Fibroblast of skin of left biceps (primary cell): ENCODE measurements around the gene NUP188.

Source experiments
- DNase-seq, 2 experiments: peaks; one replicate each; pipeline ENCODE4 v3.0.0-alpha.2; 2013; ENCODE audit warnings: low read depth in 2 of 2

NUP188 gene, protein sequence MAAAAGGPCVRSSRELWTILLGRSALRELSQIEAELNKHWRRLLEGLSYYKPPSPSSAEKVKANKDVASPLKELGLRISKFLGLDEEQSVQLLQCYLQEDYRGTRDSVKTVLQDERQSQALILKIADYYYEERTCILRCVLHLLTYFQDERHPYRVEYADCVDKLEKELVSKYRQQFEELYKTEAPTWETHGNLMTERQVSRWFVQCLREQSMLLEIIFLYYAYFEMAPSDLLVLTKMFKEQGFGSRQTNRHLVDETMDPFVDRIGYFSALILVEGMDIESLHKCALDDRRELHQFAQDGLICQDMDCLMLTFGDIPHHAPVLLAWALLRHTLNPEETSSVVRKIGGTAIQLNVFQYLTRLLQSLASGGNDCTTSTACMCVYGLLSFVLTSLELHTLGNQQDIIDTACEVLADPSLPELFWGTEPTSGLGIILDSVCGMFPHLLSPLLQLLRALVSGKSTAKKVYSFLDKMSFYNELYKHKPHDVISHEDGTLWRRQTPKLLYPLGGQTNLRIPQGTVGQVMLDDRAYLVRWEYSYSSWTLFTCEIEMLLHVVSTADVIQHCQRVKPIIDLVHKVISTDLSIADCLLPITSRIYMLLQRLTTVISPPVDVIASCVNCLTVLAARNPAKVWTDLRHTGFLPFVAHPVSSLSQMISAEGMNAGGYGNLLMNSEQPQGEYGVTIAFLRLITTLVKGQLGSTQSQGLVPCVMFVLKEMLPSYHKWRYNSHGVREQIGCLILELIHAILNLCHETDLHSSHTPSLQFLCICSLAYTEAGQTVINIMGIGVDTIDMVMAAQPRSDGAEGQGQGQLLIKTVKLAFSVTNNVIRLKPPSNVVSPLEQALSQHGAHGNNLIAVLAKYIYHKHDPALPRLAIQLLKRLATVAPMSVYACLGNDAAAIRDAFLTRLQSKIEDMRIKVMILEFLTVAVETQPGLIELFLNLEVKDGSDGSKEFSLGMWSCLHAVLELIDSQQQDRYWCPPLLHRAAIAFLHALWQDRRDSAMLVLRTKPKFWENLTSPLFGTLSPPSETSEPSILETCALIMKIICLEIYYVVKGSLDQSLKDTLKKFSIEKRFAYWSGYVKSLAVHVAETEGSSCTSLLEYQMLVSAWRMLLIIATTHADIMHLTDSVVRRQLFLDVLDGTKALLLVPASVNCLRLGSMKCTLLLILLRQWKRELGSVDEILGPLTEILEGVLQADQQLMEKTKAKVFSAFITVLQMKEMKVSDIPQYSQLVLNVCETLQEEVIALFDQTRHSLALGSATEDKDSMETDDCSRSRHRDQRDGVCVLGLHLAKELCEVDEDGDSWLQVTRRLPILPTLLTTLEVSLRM (N-terminal part only)

DNA sequence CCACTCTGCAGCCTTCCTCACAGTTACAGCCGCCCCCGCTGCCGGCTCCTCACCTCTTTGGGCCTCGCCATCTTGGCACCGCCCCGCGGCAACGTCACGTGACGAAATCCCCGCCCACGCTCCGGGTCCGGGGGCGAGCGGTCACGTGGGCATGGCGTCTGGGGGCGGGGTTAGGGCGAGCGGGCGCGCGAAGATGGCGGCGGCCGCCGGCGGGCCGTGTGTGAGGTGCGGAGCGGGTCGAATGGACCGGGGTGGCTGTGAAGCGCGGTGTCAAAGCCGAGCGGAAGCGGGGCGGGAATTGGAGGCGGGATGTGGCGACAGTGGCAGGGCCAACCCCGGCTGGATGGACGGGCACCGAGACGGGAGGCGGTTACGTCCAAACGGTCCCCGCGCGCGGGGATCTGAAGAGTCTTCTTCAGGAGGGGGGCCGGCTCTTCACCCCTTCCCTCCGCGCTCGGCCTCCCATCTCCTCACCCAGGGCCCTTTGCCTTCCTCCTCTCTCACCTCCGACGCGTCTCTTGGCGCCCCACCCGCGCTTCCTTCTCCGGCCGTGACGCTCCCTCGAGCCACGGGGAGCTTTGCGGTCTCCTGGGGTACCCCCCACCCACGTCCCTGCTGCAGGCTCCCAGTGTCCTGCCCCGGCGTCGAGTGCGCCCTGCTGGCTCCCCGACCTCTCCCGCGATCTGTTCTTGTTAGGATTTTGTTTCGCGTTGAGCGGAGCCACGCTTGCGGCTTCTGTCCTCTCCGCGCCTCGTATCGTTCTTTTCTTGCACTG lies at the start of gene NUP188, which contains the start of gene DOLK:
TSS of gene NUP188 (plus strand) at position 173 of the 775 bp plus-strand sequence. CDS start at position 194, 21 bp downstream.
TSS of gene DOLK (minus strand) at position 77 of the 775 bp plus-strand sequence. CDS start 300 bp downstream, outside the sequence.
- peak; percentile 68 to 80 for DNase-seq

DNA sequence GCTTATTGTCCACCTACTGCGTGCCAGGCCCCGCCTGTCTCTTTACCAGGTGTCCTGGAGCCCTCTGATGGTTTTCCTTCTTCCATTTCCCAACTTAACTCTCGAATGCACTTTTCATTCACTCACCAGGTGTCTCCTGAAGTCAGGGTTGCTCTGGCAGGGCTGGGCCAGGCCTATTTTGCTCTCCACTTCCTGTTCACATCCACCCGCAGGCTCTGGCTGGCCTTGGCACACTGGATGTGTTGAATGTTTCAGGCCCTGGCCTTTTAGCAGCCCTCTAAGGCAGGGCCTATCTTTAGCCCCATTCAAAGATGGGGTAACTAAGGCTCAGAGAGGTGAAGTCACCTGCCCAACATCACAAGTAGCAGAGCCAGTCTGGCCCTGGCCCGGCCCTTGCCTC lies 49.1 kb upstream of the NUP188 start:
- no peak for DNase-seq

DNA sequence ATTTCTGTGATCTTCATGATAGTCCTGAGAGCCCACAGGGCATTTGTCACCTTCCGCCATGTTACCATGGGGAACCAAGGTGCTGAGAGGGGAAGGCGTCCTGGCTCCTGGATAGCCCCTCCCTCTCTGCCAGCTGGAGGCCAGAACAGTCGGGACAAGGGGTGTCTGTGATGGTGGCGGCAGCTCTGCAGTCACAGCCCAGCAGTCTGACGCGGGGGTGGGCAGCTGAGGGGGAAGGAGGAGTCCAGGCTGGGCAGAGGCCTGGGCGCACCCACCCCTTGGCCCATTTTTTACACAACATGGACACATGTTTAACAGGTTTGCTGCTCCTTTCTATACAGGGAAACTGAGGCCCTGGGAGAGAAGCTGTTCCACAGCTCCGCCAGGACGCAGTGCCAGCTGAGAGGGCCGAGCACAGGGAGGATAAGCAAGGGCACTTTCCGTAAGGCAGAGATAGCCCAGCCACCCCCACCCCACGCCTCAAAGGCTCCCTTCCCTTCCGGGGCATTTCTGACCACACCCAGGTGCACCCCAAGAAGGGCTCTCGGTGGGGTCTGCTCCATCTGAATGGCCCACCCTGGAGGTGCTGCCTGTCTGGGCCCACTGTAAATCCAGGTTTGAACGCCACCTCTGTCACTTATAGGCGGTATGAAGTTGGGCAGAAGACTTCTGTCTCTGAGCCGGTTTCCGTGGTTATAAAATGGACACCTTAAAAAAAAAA lies 48.5 kb upstream of the NUP188 start:
- DNase-seq, result no peak

DNA sequence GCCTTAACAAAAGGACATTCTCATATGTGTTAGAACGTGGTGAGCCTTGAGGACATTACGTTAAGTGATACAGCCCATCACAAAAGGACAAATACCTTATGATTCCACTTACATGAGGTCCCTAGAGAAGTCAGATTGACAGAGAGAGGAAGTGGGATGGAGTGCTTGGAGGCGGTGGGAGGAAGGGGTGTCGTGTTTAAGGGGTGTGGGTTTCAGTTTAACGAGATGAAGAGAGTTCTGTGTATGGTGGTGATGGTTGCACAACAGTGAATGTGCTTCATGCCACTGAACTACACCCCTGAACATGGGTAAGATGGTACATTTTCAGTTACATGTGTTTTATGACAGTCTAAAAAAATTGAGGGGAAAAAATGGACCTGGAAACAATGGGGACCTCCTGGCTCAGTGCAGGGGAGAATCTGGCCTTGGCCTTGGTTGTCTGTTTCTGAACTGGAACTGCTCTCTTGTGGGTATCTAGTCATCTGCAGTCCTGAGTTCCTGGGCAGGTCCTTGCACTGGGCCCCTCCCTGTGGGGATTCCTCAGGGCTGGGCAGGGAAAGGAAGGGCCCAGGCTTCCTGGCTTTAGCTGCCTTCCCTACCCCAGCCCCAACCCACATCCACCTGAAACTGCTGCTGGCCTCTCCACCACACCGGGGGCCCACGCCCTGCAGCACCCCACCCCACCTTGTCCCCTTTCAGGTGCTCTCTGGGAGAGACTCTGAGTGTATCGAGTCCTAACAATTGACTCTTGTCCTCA lies 47.8 kb upstream of the NUP188 start:
- no peak for DNase-seq

DNA sequence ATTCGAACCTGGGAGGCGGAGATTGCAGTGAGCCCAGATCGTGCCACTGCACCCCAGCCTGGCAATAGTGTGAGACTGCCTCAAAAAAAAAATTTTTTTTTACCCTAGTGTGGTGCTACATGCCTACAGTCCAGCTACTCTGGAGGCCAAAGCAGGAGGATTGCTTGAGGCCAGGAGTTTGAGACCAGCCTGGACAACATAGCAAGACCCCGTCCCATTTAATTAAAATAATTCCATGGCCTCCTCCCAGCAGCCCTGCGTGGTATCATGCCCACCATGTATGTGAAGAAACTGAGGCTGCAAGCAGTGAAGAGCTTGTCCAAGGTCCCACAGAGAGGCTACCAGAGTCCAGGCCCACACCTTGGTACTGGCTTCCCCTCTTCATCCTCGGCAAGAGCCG lies 46.1 kb upstream of the NUP188 start:
- DNase-seq, result no peak

DNA sequence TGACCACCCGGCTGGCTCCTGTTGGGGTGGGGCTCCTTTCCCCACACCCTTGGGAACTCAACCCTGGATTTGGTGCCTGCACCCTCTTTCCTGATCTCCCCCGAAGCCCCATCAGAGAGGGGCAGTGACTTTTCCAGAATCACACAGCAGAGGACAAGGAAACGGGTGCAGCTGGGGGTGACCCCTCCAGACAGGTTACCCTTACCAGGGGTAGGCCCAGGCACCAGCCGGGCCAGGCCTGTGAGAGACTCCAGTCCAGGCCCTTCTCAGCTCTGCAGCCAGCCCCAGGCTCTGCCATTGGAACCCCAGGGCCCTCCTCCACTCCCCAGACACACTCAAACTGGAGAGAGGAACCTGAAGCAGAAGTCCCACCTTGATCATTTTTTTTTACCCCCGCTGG lies 45.7 kb upstream of the NUP188 start:
- DNase-seq, result no peak

DNA sequence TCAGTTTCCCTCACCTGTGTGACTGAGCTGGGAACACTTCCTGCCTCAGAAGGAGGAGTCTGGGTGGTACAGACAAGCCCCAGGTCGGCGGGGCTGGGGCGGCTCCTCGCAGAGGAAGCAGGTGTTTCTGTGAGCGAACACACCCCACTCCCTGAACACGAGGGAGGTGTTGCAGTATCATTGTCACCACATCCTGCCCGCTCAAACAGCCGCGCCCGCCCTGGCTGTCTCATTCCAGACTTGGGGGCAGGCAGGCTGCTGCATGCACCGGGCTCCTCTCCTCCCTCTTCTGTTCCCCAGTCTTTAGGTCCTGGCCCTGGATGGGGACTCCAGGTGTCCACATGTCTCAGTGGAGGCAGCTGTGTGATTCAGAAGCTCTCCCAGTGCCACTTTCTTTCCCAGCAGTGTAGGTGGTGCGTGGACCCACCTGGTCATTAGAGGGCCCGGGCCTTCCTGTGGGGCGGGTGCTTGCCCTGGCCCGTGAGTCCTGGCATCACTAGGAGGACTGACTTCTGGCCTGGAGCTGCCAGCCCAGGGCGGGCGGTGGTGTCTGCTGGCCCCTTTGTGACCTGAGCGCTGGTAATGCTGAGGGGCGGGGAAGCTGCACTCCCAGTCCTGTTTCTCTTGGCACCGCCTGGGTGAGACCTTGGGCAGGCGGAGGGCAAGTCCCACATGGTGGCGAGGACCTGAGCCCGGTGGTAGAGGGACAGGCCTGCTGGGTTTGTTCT lies 45.0 kb upstream of the NUP188 start:
- no peak for DNase-seq

DNA sequence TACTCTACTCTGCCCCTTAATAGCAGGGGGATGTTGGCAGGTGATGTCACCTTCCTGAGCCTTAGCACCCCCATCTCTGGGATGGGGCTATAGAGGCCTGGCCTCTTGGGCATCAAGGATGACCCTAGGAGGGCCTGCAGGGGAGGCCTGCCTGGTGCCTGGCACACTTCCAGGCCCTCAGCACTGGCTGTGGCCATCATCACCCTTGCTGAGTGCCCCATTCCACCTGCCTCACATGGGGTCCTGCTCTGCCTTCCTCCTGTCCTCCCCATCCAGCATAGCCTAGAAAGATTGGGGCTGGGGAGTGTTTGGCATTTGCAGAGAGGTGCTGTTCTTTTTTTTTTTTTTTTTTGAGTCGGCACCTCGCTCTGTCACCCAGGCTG lies 44.4 kb upstream of the NUP188 start:
- DNase-seq, result no peak

DNA sequence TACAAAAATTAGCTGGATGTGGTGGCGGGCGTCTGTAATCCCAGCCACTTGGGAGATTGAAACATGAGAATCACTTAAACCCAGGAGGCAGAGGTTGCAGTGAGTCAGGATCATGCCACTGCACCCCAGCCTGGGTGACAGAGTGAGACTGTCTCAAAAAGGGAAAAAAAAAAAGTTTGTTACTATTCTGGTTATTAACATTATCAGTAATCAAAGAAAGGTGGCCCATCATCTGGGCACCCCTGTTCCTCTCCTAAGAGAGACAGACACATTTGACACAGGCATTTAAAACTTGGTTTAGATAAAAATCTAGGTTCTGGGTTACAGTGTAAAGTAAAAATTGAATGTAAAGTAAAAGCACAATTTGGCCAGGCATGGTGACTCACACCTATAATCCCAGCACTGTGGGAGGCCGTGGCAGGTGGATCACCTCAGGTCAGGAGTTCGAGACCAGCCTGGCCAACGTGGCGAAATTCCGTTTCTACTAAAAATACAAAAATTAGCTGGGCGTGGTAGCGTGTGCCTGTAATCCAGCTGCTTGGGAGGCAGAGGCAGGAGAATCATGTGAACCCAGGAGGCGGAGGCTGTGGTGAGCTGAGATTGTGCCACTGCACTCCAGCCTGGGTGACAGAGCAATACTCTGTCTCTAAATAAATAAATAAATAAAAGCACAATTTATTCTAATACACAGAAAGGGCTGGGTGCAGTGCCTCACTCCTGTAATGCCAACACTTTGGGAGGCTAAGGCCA lies 43.5 kb upstream of the NUP188 start:
- no peak for DNase-seq

DNA sequence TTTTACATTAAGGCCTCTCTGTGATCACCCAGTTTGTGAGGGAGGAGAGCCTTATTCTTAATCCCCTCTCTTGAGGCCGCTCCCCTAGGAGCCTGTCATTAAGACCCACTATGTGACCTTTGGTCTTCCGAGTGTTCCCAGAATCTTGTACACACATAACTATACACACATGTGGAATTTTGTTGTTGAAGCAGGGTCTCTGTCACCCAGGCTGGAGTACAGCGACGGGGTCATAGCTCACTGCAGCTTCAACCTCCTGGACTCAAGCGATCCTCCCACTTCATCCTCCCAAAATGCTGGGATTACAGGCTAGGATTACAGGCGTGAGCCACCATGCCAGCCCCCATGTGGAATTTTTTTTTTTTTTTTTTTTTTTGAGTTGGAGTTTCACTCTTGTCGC lies 41.5 kb upstream of the NUP188 start:
- DNase-seq, result no peak

DNA sequence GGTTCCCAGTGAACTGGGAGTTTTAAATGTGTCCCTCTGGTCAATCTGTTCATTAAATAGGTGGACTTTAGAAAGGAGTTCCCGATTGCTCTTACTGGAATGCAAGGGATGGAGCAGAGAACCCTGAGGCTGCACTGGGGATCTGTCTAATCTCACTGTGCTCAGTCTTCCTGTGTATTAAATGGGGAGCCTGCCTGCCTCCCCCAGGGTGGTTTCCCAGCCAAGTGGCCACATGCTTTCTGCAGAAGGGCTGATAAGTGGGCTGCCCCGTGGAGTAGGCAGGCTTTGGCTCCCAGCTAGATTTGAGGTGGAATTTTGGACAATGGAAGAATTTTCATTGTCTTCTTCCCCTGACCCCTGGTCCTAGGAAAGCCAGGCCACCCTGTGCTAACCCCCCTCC lies 40.8 kb upstream of the NUP188 start:
- no peak for DNase-seq

DNA sequence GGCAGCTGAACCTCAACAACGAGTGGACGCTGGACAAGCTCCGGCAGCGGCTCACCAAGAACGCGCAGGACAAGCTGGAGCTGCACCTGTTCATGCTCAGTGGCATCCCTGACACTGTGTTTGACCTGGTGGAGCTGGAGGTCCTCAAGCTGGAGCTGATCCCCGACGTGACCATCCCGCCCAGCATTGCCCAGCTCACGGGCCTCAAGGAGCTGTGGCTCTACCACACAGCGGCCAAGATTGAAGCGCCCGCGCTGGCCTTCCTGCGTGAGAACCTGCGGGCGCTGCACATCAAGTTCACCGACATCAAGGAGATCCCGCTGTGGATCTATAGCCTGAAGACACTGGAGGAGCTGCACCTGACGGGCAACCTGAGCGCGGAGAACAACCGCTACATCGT lies 39.1 kb upstream of the NUP188 start:
- no peak for DNase-seq

DNA sequence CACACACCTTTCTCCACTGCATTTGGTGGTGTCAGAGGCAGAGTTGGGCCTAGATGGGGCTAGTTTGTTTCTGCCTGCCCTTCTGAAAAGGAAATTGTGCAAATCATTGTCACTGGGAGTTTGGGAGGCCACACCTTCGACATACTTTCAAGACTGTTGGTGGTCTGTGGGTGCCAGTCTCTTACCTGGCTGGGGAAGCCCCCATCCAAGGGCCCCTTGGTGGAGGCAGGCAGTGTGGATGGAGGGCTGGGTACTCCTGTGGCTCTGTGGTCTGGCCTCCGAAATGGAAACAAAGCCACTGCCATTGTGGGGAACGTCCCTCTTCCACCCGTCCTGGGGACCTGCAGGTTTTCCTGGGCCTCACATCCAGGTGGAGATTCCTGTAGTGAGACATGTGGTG lies 37.6 kb upstream of the NUP188 start:
- no peak for DNase-seq

DNA sequence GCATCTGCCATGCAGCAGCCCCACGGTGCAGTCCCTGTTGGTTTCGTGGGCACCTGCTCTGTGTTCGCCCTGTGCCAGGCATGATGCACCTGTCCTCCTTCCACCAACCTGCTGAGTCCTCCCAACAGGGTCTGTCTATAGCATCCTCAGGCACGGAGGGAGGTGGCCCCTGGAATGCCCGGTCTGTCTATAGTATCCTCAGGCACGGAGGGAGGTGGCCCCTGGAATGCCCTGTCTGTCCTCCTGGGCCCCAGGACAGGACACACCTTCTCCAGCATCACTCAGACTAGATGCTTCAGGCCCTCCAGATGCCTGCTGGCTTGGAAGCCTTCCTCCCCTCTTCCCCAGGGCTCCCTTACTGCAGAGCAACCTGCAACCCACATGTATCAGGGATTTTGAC lies 36.6 kb upstream of the NUP188 start:
- DNase-seq, result no peak

DNA sequence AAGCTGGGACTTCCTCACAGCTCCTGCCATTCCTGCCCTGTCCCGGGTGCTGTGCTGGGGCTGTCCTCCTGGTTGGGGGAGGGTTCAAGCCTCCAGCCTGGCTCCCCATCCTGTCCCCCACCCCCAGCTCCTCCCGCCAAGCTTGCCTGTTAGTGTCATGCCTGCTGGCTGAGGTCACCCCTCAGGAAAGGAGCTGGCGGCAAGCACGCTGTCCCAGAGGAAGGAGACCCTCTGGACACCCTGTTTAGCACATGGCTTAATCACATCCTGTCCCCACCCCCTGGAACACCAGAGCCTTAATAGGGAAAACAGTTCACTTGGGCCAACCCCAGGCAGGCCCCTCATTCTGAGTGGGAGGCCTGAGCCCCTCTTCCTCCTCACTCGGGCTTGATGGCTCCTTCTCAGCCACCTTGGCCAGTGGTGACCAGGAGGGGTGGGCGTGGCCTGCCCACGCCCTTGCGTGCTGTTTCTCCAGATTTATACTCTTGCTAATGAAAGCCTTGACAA lies 35.9 kb upstream of the NUP188 start:
- DNase-seq, result peak in 1 of 2 experiments; percentile 41

DNA sequence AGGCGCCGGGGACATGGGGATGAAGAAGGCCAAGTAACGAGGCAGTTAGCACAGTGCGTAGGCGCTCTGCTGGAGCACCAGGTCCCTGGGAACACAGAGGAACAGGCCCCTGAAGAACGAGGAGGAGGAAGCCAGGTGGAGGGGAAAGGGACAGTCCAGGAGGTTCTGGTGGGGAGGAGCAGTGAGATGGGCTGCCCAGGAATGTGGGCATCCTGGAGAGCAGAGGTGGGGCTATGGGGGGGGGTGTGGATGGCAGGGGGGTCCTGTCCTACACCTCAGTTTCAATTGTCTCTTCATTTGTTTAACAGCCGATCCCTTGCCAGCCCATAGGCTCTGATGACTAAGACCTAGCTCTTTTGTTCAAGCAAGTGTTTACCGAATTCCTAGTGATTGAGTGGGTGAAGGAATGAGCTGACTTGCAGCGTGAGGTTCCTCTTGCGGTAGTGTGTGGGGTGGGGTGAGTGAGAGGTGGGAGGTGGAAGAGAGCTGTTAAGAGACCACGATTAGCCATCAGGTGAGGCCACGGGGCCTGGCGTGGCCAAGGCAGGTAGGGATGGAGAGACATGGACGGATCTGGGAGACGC lies 35.1 kb upstream of the NUP188 start:
- DNase-seq, result peak; percentile 40 to 53

DNA sequence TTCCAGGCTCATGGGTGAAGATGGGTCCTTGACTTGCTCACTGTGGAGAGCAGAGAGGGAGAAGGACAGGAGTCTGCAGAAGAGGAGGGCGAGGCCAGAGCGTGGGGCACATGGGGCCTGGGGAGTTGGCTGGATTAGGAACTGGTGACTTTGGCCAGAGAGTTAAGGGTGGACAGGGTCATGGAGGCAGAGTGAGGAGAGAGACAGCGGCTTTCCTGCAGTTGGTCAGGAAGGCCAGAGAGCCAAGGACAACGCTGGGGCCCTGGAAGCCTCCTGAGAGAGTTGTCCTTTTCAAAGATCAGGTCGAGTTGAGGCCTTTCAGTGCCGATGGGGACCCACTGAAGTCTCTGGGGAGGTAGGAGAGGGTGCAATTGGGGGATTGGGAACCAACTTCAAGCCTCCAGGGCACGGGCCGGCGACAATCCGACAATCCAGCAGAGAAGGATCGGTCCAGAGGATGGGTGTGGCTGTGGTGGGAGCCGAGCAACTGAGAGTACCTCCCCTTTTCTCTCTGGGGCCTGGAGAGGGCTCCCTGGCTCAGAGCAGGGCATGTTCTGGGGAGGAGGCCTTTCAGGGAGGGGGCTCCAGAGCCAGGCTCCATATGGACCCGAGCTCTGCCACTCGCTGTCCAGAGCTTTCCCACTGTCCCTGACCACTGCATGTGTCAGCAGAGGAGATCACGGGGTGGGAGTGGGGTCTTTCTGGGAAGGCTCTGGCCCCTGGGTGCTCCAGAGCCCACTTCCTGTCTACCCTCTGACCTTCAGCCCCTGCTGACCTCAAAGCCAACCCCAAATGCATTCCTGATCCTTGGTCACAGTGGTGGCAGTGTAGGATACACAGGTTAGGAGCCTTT lies 34.2 kb upstream of the NUP188 start:
- DNase-seq, result no peak
